ENCODE measurements around the gene POLN.

- TF ChIP-seq, protein P1, sequence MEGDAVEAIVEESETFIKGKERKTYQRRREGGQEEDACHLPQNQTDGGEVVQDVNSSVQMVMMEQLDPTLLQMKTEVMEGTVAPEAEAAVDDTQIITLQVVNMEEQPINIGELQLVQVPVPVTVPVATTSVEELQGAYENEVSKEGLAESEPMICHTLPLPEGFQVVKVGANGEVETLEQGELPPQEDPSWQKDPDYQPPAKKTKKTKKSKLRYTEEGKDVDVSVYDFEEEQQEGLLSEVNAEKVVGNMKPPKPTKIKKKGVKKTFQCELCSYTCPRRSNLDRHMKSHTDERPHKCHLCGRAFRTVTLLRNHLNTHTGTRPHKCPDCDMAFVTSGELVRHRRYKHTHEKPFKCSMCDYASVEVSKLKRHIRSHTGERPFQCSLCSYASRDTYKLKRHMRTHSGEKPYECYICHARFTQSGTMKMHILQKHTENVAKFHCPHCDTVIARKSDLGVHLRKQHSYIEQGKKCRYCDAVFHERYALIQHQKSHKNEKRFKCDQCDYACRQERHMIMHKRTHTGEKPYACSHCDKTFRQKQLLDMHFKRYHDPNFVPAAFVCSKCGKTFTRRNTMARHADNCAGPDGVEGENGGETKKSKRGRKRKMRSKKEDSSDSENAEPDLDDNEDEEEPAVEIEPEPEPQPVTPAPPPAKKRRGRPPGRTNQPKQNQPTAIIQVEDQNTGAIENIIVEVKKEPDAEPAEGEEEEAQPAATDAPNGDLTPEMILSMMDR (IDR thresholded peaks at IDR 0.05; ENCODE audit: low read depth, low read length), result no peak
- TF ChIP-seq POLR2A (IDR thresholded peaks at IDR 0.05; ENCODE audit: extremely low read depth, insufficient read length) (no peak), MYC (IDR thresholded peaks at IDR 0.05; ENCODE audit: low read depth, low read length) (no peak)
- TF ChIP-seq, protein P2, sequence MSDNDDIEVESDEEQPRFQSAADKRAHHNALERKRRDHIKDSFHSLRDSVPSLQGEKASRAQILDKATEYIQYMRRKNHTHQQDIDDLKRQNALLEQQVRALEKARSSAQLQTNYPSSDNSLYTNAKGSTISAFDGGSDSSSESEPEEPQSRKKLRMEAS (IDR thresholded peaks at IDR 0.05; ENCODE audit: low read depth, low read length), result no peak
Measured at GRCh38 chr4:2036327-2036726, 205.6 kb downstream of the POLN start.
